Hepatocyte (in vitro differentiated cells): ENCODE data around the gene KAT2A. TPM values are rescaled to one million over a fixed set of nuclear protein-coding genes. Genes with fewer than 3 reads are reported as not detected.

Source experiments
- DNase-seq: peaks from one replicate; pipeline ENCODE4 v3.0.0-alpha.2; 2016; ENCODE audit warnings: low spot score
- H2AFZ ChIP-seq: fragments of 200-600 bp; sonication (generic); 2 replicates; pipeline ENCODE4 v1.6.0; 2016; ENCODE audit warnings: antibody characterized with exemption, mild to moderate bottlenecking
- H3K27ac ChIP-seq: fragments of 200-600 bp; sonication (generic); 2 replicates; pipeline ENCODE4 v1.5.1; 2016; ENCODE audit warnings: mild to moderate bottlenecking
- H3K27me3 ChIP-seq: fragments of 200-600 bp; sonication (generic); 2 replicates; pipeline ENCODE4 v1.6.1; 2016
- H3K36me3 ChIP-seq: fragments of 200-600 bp; sonication (generic); replicated peaks from 2 replicates; pipeline ENCODE4 v1.5.1; 2016; ENCODE audit warnings: low read depth; ENCODE audit not compliant: insufficient read depth
- H3K4me1 ChIP-seq: fragments of 200-600 bp; sonication (generic); 2 replicates; pipeline ENCODE4 v1.5.1; 2016; ENCODE audit warnings: mild to moderate bottlenecking, moderate library complexity; ENCODE audit not compliant: insufficient read depth
- H3K4me2 ChIP-seq: fragments of 200-600 bp; sonication (generic); 2 replicates; pipeline ENCODE4 v1.6.0; 2016
- H3K4me3 ChIP-seq: fragments of 200-600 bp; sonication (generic); 2 replicates; pipeline ENCODE4 v1.5.1; 2016; ENCODE audit warnings: mild to moderate bottlenecking
- H3K79me2 ChIP-seq: fragments of 200-600 bp; sonication (generic); 2 replicates; pipeline ENCODE4 v1.6.0; 2017; ENCODE audit warnings: mild to moderate bottlenecking
- H3K9me2 ChIP-seq: fragments of 200-600 bp; sonication (generic); replicated peaks from 2 replicates; pipeline ENCODE4 v1.6.0; 2017; ENCODE audit warnings: mild to moderate bottlenecking; ENCODE audit not compliant: insufficient read depth
- H3K9me3 ChIP-seq: fragments of 200-600 bp; sonication (generic); 2 replicates; pipeline ENCODE4 v1.5.1; 2016; ENCODE audit warnings: low read depth, mild to moderate bottlenecking
- H4K20me1 ChIP-seq: fragments of 200-600 bp; sonication (generic); 2 replicates; pipeline ENCODE4 v1.6.0; 2016; ENCODE audit warnings: mild to moderate bottlenecking; ENCODE audit not compliant: insufficient read depth, poor library complexity, severe bottlenecking
- EZH2 ChIP-seq: fragments of 200-600 bp; sonication (generic); IDR thresholded peaks from 2 replicates; pipeline ENCODE4 v1.6.1; 2016; ENCODE audit warnings: antibody characterized with exemption, mild to moderate bottlenecking, borderline replicate concordance
- EZH2phosphoT487 ChIP-seq: fragments of 200-600 bp; sonication (generic); IDR thresholded peaks from one replicate; pipeline ENCODE4 v1.6.1; 2018; ENCODE audit warnings: antibody characterized with exemption, mild to moderate bottlenecking, low read depth, moderate library complexity; ENCODE audit not compliant: unreplicated experiment, severe bottlenecking
- WGBS: methylation state at CpG from one replicate; pipeline ENCODE4 v1.1.6; 2016; ENCODE audit warnings: low lambda C conversion rate; ENCODE audit errors: missing lambda C conversion rate; 5-methylcytosine and 5-hydroxymethylcytosine counted together
- polyA plus RNA-seq: library from polyadenylated mRNA; unstranded; fragments of >200 nt; fragmentation: Nextera tagmentation; extraction: Ambion mirVana; gene quantifications from 2 replicates; pipeline ENCODE4 v1.2.1, GENCODE V29; 2016
- total RNA-seq: library from RNA; depleted of rRNA; stranded (reverse); fragments of >200 nt; gene quantifications from 2 replicates; pipeline ENCODE4 v1.2.3, GENCODE V29; 2014
- TF ChIP-seq, protein P1 (sequence below): fragments of 200-600 bp; sonication (generic); IDR thresholded peaks from 2 replicates; pipeline ENCODE4 v1.5.1; 2016; ENCODE audit warnings: antibody characterized with exemption, mild to moderate bottlenecking; ENCODE audit not compliant: poor library complexity

The KAT2A gene
- total and polyA plus RNA-seq, 2 experiments from 2014 or later: 21.7 to 46.7 TPM

DNA sequence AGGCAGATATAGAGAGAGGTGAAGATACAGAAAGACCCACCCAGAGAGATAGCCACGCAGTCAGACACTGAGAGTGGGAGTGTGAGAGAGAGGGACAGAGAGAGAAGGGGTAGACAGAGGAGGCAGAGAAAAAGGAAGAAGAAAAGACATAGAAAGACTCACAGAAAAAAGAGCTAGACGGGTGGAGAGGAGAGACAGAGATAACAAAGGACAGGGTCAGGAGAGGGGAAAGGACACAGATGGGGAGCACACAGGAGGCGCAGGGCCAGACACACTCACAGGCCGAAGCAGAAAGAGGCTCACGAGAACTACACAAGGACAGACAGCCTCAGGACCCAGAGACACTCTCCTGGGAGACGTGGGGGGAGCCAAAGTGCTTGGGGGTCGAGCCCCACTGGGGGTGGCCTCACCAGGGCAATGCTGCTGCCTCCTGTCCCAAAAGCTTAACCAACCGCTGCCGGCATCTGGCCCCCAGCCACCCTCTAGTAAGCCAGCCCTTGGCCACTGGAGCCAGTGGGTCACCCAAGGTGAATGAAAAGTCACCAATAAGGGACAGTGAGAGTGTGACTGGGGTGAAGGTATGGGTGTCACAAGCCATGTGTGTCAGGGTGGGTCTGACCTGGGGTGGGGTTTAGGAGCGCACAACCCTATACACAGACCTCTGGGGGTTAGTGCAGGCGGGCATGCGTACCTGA, 26.6 kb downstream of the KAT2A start:
- 86% methylated on average over 12 of the region's 12 CpGs for WGBS
- TF ChIP-seq, protein P1, sequence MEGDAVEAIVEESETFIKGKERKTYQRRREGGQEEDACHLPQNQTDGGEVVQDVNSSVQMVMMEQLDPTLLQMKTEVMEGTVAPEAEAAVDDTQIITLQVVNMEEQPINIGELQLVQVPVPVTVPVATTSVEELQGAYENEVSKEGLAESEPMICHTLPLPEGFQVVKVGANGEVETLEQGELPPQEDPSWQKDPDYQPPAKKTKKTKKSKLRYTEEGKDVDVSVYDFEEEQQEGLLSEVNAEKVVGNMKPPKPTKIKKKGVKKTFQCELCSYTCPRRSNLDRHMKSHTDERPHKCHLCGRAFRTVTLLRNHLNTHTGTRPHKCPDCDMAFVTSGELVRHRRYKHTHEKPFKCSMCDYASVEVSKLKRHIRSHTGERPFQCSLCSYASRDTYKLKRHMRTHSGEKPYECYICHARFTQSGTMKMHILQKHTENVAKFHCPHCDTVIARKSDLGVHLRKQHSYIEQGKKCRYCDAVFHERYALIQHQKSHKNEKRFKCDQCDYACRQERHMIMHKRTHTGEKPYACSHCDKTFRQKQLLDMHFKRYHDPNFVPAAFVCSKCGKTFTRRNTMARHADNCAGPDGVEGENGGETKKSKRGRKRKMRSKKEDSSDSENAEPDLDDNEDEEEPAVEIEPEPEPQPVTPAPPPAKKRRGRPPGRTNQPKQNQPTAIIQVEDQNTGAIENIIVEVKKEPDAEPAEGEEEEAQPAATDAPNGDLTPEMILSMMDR: no peak
- no peak for TF ChIP-seq EZH2
- no peak for TF ChIP-seq EZH2phosphoT487

DNA sequence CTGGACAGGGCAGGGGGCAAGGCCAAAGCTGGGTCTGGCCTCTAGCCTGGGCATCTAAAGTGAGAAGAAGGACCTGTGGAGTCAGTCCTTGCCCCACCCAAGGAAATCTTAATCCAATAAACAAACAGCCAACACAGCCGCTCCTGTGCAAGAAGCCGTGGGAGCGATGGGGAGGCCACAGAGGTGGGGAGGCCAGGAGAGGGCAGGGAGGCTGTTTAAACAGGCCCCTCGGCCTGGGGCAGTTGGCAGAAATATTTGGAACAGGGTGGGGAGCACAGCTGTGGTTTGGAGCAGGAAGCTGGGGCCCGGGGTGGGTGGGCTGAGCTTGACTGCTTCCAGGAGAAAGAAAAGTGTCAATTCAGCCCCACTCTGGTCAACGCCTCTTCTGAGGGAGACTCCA, 28.2 kb downstream of the KAT2A start:
- Histone ChIP-seq H3K27me3 (peaks cover 20% of the 10 kb centered on the region), H3K27ac (no peak overlapping the region), H3K9me2 (no peaks in the 10 kb centered on the region), H3K79me2 (no peaks in the 10 kb centered on the region), H4K20me1 (no peaks in the 10 kb centered on the region), H2AFZ (no peak overlapping the region), H3K4me3 (no peak overlapping the region), H3K4me2 (no peak overlapping the region), H3K4me1 (peaks cover under 1% of the 10 kb centered on the region), H3K36me3 (no peaks in the 10 kb centered on the region), H3K9me3 (no peaks in the 10 kb centered on the region)
- TF ChIP-seq, protein P1: no peak
- no peak for TF ChIP-seq EZH2phosphoT487
- TF ChIP-seq EZH2: no peak
- DNase-seq: no peak
- WGBS: 77% methylated on average over 5 of the region's 6 CpGs

More for the DNA sequence above, 26.6 kb downstream of the KAT2A start:
- peaks cover 7% of the 10 kb centered on the region for H3K4me1 ChIP-seq
- no peak overlapping the region for H3K4me2 ChIP-seq
- no peak overlapping the region for H3K4me3 ChIP-seq
- H3K27ac ChIP-seq: no peak overlapping the region
- no peak overlapping the region for H2AFZ ChIP-seq
- DNase-seq: no peak
- no peaks in the 10 kb centered on the region for H3K9me2 ChIP-seq
- no peaks in the 10 kb centered on the region for H3K79me2 ChIP-seq
- H4K20me1 ChIP-seq: no peaks in the 10 kb centered on the region
- peaks cover 23% of the 10 kb centered on the region for H3K27me3 ChIP-seq
- H3K36me3 ChIP-seq: no peaks in the 10 kb centered on the region
- H3K9me3 ChIP-seq: no peaks in the 10 kb centered on the region

GRCh38 chr17:42090964-42091790, 30.0 kb downstream of the KAT2A start:
- Histone ChIP-seq H3K27me3 (peaks cover 3% of the 10 kb centered on the region), H2AFZ (no peak overlapping the region), H3K27ac (no peak overlapping the region), H3K4me1 (peaks cover 3% of the 10 kb centered on the region), H3K4me3 (no peak overlapping the region), H3K4me2 (no peak overlapping the region), H4K20me1 (no peaks in the 10 kb centered on the region), H3K36me3 (no peaks in the 10 kb centered on the region), H3K9me2 (no peaks in the 10 kb centered on the region), H3K9me3 (no peaks in the 10 kb centered on the region), H3K79me2 (no peaks in the 10 kb centered on the region)
- no peak for TF ChIP-seq EZH2
- no peak for TF ChIP-seq EZH2phosphoT487
- TF ChIP-seq, protein P1: no peak
- WGBS: 88% methylated on average over 8 of the region's 8 CpGs
- DNase-seq: no peak
